DOHH2 (cell line): ENCODE results near the gene BDNF.

Source experiments
- H3F3A ChIP-seq: fragments of 200-600 bp; sonication (generic), shearing (Covaris generic); 2 replicates; pipeline ENCODE4 v1.6.0; 2016; ENCODE audit warnings: antibody characterized with exemption, mild to moderate bottlenecking; ENCODE audit not compliant: control insufficient read depth, insufficient read depth
- H3K27ac ChIP-seq: fragments of 200-600 bp; sonication (generic); 2 replicates; pipeline ENCODE4 v1.5.1; 2014; ENCODE audit warnings: low read depth, mild to moderate bottlenecking, low read length, moderate library complexity
- H3K27me3 ChIP-seq: fragments of 200-600 bp; sonication (generic); 2 replicates; pipeline ENCODE4 v1.6.1; 2014; ENCODE audit warnings: mild to moderate bottlenecking, low read length, mixed read lengths; ENCODE audit not compliant: control insufficient read depth
- H3K36me3 ChIP-seq: fragments of 200-600 bp; sonication (generic); 2 replicates; pipeline ENCODE4 v1.6.1; 2014; ENCODE audit warnings: mild to moderate bottlenecking, low read length, moderate library complexity, mixed read lengths; ENCODE audit not compliant: control insufficient read depth
- H3K4me1 ChIP-seq: fragments of 200-600 bp; sonication (generic); 2 replicates; pipeline ENCODE4 v1.6.1; 2014; ENCODE audit warnings: mild to moderate bottlenecking, low read length, mixed read lengths; ENCODE audit not compliant: control insufficient read depth
- H3K4me2 ChIP-seq: fragments of 200-600 bp; sonication (generic); 2 replicates; pipeline ENCODE4 v1.6.0; 2014; ENCODE audit warnings: mild to moderate bottlenecking, low read length, moderate library complexity
- H3K4me3 ChIP-seq: fragments of 200-600 bp; sonication (generic); 2 replicates; pipeline ENCODE4 v1.5.1; 2014; ENCODE audit warnings: mild to moderate bottlenecking, low read length, mixed read lengths
- H3K79me2 ChIP-seq: fragments of 200-600 bp; sonication (generic); 2 replicates; pipeline ENCODE4 v1.6.1; 2014; ENCODE audit warnings: mild to moderate bottlenecking, low read length, mixed read lengths; ENCODE audit not compliant: control insufficient read depth
- H3K9me2 ChIP-seq: fragments of 200-600 bp; sonication (generic); replicated peaks from 2 replicates; pipeline ENCODE4 v1.6.1; 2014; ENCODE audit warnings: mild to moderate bottlenecking, low read length, mixed read lengths; ENCODE audit not compliant: control insufficient read depth
- H3K9me3 ChIP-seq: fragments of 200-600 bp; sonication (generic); 2 replicates; pipeline ENCODE4 v1.6.1; 2014; ENCODE audit warnings: antibody characterized with exemption, low read length, mixed read lengths; ENCODE audit not compliant: control insufficient read depth, insufficient read depth
- H4K20me1 ChIP-seq: fragments of 200-600 bp; sonication (generic); 2 replicates; pipeline ENCODE4 v1.6.0; 2014; ENCODE audit warnings: low read depth, mild to moderate bottlenecking, antibody characterized with exemption, low read length, moderate library complexity; ENCODE audit not compliant: control insufficient read depth, insufficient read depth
- CTCF ChIP-seq: fragments of 200-600 bp; sonication (generic); IDR thresholded peaks from one replicate; pipeline ENCODE4 v1.5.1; 2014; ENCODE audit warnings: antibody characterized with exemption, mild to moderate bottlenecking, low read depth, low read length; ENCODE audit not compliant: poor library complexity, severe bottlenecking
- EZH2phosphoT487 ChIP-seq: fragments of 200-600 bp; sonication (generic); IDR thresholded peaks from 2 replicates; pipeline ENCODE4 v1.6.1; 2017; ENCODE audit warnings: borderline replicate concordance, mild to moderate bottlenecking, antibody characterized with exemption, low read length, moderate library complexity, mixed read lengths

BDNF gene

DNA sequence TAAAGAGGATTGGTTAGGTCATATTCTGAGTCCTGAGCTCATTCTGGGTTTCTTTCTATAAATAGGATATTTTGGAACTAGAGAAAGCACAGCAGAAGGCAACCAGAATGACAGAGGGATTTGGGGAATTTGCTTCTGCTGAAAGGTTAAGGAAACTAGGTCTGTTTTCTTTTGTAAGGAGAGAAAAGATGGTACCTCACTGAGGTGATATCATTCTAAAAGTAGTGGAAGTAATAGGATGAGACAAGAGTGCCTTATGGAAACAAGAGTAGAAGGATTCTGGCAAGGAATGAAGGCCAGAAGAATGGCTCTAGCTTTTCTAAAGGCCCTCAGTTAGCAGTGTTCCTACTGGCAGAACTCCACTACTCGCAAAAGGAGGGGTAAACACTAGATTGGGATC lies 26.7 kb upstream of the BDNF start:
- H3K9me3 ChIP-seq = no peaks in the 10 kb centered on the region
- no peak overlapping the region for H3K4me2 ChIP-seq
- no peaks in the 10 kb centered on the region for H3K4me1 ChIP-seq
- no peaks in the 10 kb centered on the region for H3F3A ChIP-seq
- no peaks in the 10 kb centered on the region for H3K9me2 ChIP-seq
- no peaks in the 10 kb centered on the region for H4K20me1 ChIP-seq
- H3K36me3 ChIP-seq = no peaks in the 10 kb centered on the region
- H3K79me2 ChIP-seq = no peaks in the 10 kb centered on the region
- no peak overlapping the region for H3K4me3 ChIP-seq
- no peaks in the 10 kb centered on the region for H3K27me3 ChIP-seq
- TF ChIP-seq CTCF (no peak), EZH2phosphoT487 (no peak)
- H3K27ac ChIP-seq = no peak overlapping the region

- no peaks in the 10 kb centered on the region for H3K27me3 ChIP-seq
- no peaks in the 10 kb centered on the region for H3K36me3 ChIP-seq
- no peaks in the 10 kb centered on the region for H3K4me1 ChIP-seq
- H3K27ac ChIP-seq = no peak overlapping the region
- no peaks in the 10 kb centered on the region for H3K9me2 ChIP-seq
- no peak overlapping the region for H3K4me3 ChIP-seq
- no peaks in the 10 kb centered on the region for H3K79me2 ChIP-seq
- TF ChIP-seq EZH2phosphoT487 = no peak
- TF ChIP-seq CTCF = no peak
- H3K4me2 ChIP-seq = no peak overlapping the region
- H4K20me1 ChIP-seq = no peaks in the 10 kb centered on the region
- H3F3A ChIP-seq = no peaks in the 10 kb centered on the region
- H3K9me3 ChIP-seq = peaks cover 4% of the 10 kb centered on the region; the same call in 1 of the 2 replicates
Measured at GRCh38 chr11:27723687-27724086, 23.4 kb upstream of the BDNF start.

GRCh38 chr11:27722953-27723344 lies 22.7 kb upstream of the BDNF start:
- H3F3A ChIP-seq = no peaks in the 10 kb centered on the region
- no peak overlapping the region for H3K27ac ChIP-seq
- TF ChIP-seq CTCF (no peak), EZH2phosphoT487 (no peak)
- no peak overlapping the region for H3K4me2 ChIP-seq
- H3K79me2 ChIP-seq = no peaks in the 10 kb centered on the region
- no peaks in the 10 kb centered on the region for H3K9me2 ChIP-seq
- H3K4me1 ChIP-seq = no peaks in the 10 kb centered on the region
- no peaks in the 10 kb centered on the region for H3K36me3 ChIP-seq
- H3K9me3 ChIP-seq = peaks cover 4% of the 10 kb centered on the region; the same call in 1 of the 2 replicates
- H4K20me1 ChIP-seq = no peaks in the 10 kb centered on the region
- no peaks in the 10 kb centered on the region for H3K27me3 ChIP-seq
- no peak overlapping the region for H3K4me3 ChIP-seq
